ENCODE results near the gene HEATR1.

- TF ChIP-seq CTCF (IDR thresholded peaks at IDR 0.05 in 2 of 3, conservative IDR thresholded peaks at IDR 0.05 in 1 of 3; ENCODE audit: borderline replicate concordance in 1 of 3, insufficient read depth in 1 of 3, low read depth in 2 of 3, low read length in 2 of 3) (no peak), POLR2A (IDR thresholded peaks at IDR 0.05; ENCODE audit: borderline replicate concordance, extremely low read depth, insufficient read depth, insufficient read length) (no peak), JUND (IDR thresholded peaks at IDR 0.05) (no peak), SIN3A (IDR thresholded peaks at IDR 0.05; ENCODE audit: low read depth) (no peak), CEBPB (IDR thresholded peaks at IDR 0.05; ENCODE audit: low read depth) (no peak), POLR2AphosphoS5 (IDR thresholded peaks at IDR 0.05; ENCODE audit: low read depth, low read length) (no peak), EZH2 (IDR thresholded peaks at IDR 0.05) (no peak), EZH2phosphoT487 (IDR thresholded peaks at IDR 0.05; ENCODE audit: borderline replicate concordance) (no peak), RAD21 (IDR thresholded peaks at IDR 0.05; ENCODE audit: low read depth) (no peak), ZBTB33 (IDR thresholded peaks at IDR 0.05; ENCODE audit: extremely low read depth, insufficient replicate concordance, low read length) (no peak), YY1 (IDR thresholded peaks at IDR 0.05; ENCODE audit: extremely low read depth, insufficient replicate concordance, low read depth, low read length) (no peak), TCF7L2 (IDR thresholded peaks at IDR 0.05; ENCODE audit: borderline replicate concordance, extremely low read depth, insufficient read depth, insufficient read length) (no peak), REST (IDR thresholded peaks at IDR 0.05; ENCODE audit: low read depth) (no peak), ELF1 (IDR thresholded peaks at IDR 0.05; ENCODE audit: borderline replicate concordance, low read depth) (no peak)
Measured at GRCh38 chr1:236511735-236512418, 92.4 kb downstream of the HEATR1 start.

All from HCT116 (cell line).